Endothelial cell (in vitro differentiated cells): ENCODE results near the gene KCNMA1. TPM values are rescaled to one million over a fixed set of nuclear protein-coding genes. Genes with fewer than 3 reads are reported as not detected.

Source experiments
- DNase-seq: peaks from one replicate; pipeline ENCODE4 v3.0.0; 2021; ENCODE audit warnings: low spot score
- H3K27ac Mint-ChIP-seq: one replicate; pipeline ENCODE4 v1.8.0; 2021; ENCODE audit warnings: mixed read lengths, inconsistent platforms; ENCODE audit not compliant: unreplicated experiment
- H3K27me3 Mint-ChIP-seq: one replicate; pipeline ENCODE4 v1.8.0; 2021; ENCODE audit warnings: mild to moderate bottlenecking, moderate library complexity, mixed read lengths, inconsistent platforms; ENCODE audit not compliant: unreplicated experiment
- H3K36me3 Mint-ChIP-seq: one replicate; pipeline ENCODE4 v1.8.0; 2021; ENCODE audit warnings: mild to moderate bottlenecking, low read depth, mixed read lengths, inconsistent platforms; ENCODE audit not compliant: unreplicated experiment
- H3K4me1 Mint-ChIP-seq: one replicate; pipeline ENCODE4 v1.8.0; 2021; ENCODE audit warnings: mild to moderate bottlenecking, mixed read lengths, inconsistent platforms; ENCODE audit not compliant: unreplicated experiment
- H3K4me3 Mint-ChIP-seq: one replicate; pipeline ENCODE4 v1.8.0; 2021; ENCODE audit warnings: mild to moderate bottlenecking, mixed read lengths, inconsistent platforms; ENCODE audit not compliant: unreplicated experiment
- H3K9me3 Mint-ChIP-seq: one replicate; pipeline ENCODE4 v1.8.0; 2021; ENCODE audit warnings: mixed read lengths, inconsistent platforms; ENCODE audit not compliant: unreplicated experiment
- total RNA-seq: library from RNA; stranded (reverse); fragmentation: NEBNext Ultra II Directional; extraction: Animal tissue kit (Norgen Biotek cat#: 25700); gene quantifications from one replicate; pipeline ENCODE4 v1.2.1, GENCODE V29; 2021; ENCODE audit not compliant: unreplicated experiment
- TF ChIP-seq, protein P1 (sequence below): fragments of 200-600 bp; sonication (generic); IDR thresholded peaks from one replicate; pipeline ENCODE4 v1.5.0; 2021; ENCODE audit warnings: antibody characterized with exemption; ENCODE audit not compliant: unreplicated experiment

Gene KCNMA1
- total RNA-seq, 1 donor from 2014 or later, result 5.1 TPM

DNA sequence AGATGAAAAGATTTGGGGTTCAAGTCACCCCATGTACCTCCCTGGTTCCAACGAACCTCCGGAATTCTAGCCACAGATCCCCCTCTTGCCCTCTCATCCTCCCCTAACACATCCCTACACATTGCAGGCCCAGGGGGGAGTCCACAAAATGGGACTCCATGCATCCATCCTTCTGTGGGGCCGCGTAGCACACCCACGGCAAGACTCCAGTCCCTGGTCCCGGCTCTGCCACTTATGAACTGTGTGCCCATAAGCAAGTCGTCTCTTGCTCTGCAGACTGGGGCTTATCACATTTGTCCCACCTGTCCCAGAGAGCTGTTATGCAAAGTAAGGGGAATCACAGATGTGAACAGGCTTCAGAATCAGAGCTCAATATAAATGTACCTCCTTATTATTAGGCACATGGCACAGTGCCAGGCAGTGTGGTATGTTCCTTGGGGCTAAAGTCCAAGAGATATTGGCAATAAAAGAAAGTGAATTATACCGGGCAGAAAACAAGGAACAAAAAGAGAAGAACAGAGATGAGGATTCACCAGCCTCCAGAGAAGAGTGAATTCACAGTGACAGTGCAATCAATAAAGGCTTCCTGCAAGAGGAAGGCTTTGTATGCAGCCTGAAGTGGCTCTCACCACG, 73.9 kb downstream of the KCNMA1 start:
- H3K27me3 Mint-ChIP-seq, result peaks cover 3% of the 10 kb centered on the region
- TF ChIP-seq, protein P1, sequence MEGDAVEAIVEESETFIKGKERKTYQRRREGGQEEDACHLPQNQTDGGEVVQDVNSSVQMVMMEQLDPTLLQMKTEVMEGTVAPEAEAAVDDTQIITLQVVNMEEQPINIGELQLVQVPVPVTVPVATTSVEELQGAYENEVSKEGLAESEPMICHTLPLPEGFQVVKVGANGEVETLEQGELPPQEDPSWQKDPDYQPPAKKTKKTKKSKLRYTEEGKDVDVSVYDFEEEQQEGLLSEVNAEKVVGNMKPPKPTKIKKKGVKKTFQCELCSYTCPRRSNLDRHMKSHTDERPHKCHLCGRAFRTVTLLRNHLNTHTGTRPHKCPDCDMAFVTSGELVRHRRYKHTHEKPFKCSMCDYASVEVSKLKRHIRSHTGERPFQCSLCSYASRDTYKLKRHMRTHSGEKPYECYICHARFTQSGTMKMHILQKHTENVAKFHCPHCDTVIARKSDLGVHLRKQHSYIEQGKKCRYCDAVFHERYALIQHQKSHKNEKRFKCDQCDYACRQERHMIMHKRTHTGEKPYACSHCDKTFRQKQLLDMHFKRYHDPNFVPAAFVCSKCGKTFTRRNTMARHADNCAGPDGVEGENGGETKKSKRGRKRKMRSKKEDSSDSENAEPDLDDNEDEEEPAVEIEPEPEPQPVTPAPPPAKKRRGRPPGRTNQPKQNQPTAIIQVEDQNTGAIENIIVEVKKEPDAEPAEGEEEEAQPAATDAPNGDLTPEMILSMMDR, result no peak

DNA sequence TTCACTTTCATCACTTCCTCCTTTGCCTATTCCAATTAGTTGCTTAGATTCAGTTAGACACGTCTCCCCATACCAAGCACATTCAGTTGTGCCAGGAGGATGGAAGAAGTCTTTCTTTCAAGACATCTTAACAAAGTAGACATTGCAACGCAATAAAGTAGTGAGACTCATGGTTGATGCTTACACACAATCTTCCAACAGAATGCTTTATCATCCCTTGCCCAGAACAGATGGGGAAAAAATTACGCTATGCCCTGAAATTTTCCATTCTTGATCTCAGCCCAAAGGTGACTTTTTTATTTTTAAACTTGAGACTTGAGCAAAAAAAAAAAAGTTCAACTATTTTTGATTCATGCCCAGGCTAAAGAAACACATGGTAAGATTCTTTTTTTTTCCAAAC, 74.9 kb downstream of the KCNMA1 start:
- TF ChIP-seq, protein P1, result no peak
- H3K36me3 Mint-ChIP-seq, result no peaks in the 10 kb centered on the region
- DNase-seq, result no peak
- H3K27ac Mint-ChIP-seq, result no peak overlapping the region
- peaks cover 17% of the 10 kb centered on the region for H3K4me1 Mint-ChIP-seq
- H3K4me3 Mint-ChIP-seq, result no peak overlapping the region
- H3K9me3 Mint-ChIP-seq, result no peaks in the 10 kb centered on the region
- H3K27me3 Mint-ChIP-seq, result peaks cover 3% of the 10 kb centered on the region

More for the DNA sequence above, 73.9 kb downstream of the KCNMA1 start:
- H3K4me3 Mint-ChIP-seq, result no peak overlapping the region
- DNase-seq, result no peak
- peaks cover 17% of the 10 kb centered on the region for H3K4me1 Mint-ChIP-seq
- no peaks in the 10 kb centered on the region for H3K36me3 Mint-ChIP-seq
- H3K9me3 Mint-ChIP-seq, result no peaks in the 10 kb centered on the region
- H3K27ac Mint-ChIP-seq, result no peak overlapping the region

DNA sequence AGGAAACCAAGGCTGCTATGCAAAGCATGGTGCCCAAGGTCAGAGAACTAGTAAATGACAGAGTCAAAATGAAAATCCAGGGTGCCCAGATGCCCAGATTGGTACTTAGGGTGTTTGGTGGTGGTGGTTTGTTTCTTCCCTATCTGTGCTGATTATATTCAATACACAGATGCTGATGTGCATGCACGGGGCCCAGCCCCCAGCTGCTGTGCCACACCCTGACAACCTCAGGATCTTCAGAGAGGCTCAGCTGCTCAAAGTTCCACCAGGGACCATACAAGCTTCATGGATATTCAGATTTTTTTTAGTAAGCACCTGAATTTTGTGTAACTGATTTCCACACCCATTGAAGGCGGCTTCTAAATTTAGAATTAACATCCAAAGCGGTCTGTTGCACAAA, 75.6 kb downstream of the KCNMA1 start:
- no peaks in the 10 kb centered on the region for H3K9me3 Mint-ChIP-seq
- no peak overlapping the region for H3K4me3 Mint-ChIP-seq
- H3K27ac Mint-ChIP-seq, result no peak overlapping the region
- no peaks in the 10 kb centered on the region for H3K36me3 Mint-ChIP-seq
- peaks cover 16% of the 10 kb centered on the region for H3K4me1 Mint-ChIP-seq
- peaks cover 3% of the 10 kb centered on the region for H3K27me3 Mint-ChIP-seq
- TF ChIP-seq, protein P1, result no peak
- no peak for DNase-seq

DNA sequence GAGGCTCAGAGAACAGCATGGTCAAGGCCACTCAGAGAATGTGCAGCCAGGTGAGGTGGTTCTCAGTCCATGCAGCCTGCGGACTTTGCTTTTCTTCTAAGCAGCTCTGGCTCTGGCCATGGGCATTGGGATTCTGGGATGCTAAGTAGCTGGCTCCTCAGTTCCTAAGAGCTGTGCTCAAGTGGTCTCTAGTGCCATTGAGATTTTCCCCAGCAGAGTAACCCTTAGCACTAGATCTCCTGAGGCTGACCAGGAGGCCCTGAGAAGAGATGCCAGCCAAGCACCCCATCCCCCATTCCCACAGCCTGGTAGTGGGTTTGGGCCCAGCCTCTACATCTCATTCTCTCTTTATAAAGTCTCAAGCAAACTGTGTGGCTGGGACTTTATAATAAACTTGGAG, 77.1 kb downstream of the KCNMA1 start:
- H3K4me1 Mint-ChIP-seq, result peaks cover 8% of the 10 kb centered on the region
- no peak overlapping the region for H3K4me3 Mint-ChIP-seq
- H3K27ac Mint-ChIP-seq, result no peak overlapping the region
- no peak for DNase-seq
- TF ChIP-seq, protein P1, result no peak
- no peaks in the 10 kb centered on the region for H3K9me3 Mint-ChIP-seq
- no peaks in the 10 kb centered on the region for H3K36me3 Mint-ChIP-seq
- peaks cover 3% of the 10 kb centered on the region for H3K27me3 Mint-ChIP-seq

DNA sequence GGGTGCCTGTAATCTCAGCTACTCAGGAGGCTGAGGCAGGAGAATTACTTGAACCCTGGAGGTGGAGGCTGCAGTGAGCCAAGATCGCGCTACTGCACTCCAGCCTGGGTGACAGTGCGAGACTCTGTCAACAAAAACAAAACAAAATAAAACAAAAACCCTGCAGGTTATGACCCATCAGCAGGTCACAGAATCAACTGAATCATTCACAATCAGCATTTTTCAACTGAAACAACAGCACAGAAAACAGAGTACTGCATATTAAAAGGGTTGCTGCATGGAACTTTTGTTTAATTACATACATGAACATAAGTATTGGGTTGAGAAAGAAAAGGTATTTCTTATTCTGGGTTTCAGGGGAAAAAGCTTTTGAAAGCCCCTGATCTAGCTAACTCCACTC, 77.6 kb downstream of the KCNMA1 start:
- Mint-ChIP-seq H3K9me3 (no peaks in the 10 kb centered on the region), H3K4me1 (peaks cover 4% of the 10 kb centered on the region), H3K4me3 (no peak overlapping the region), H3K27ac (no peak overlapping the region), H3K27me3 (peaks cover 2% of the 10 kb centered on the region), H3K36me3 (no peaks in the 10 kb centered on the region)
- TF ChIP-seq, protein P1, result no peak
- DNase-seq, result no peak
